Adrenal gland (tissue), 12 donors: ENCODE measurements around the gene FUT9. TPM values are rescaled to one million over a fixed set of nuclear protein-coding genes. Genes with fewer than 3 reads are reported as not detected.

Experiments used
- DNase-seq, 7 donors: peaks; one replicate each; pipeline ENCODE4 v3.0.0-alpha.2; 2019 to 2020
- H3K27ac ChIP-seq, 5 donors: fragments of 200-600 bp; sonication (generic) in 4 of 5; 1 replicate in 3 of 5; 2 replicates in 2 of 5; pipeline versions ENCODE4 v1.5.1 to v1.8.0; 2016 to 2020; ENCODE audit warnings: mild to moderate bottlenecking in 1 of 5
- H3K27me3 ChIP-seq: fragments of 200-600 bp; 2 replicates; pipeline ENCODE4 v1.8.0; 2021
- H3K36me3 ChIP-seq, 2 donors: fragments of 200-600 bp; replicated peaks in 1 of 2; 1 replicate in 1 of 2; 2 replicates in 1 of 2; pipeline versions ENCODE4 v1.5.1 to v1.8.0; 2018 to 2022
- H3K4me1 ChIP-seq, 2 donors: fragments of 200-600 bp; replicated peaks in 1 of 2; 1 replicate in 1 of 2; 2 replicates in 1 of 2; pipeline versions ENCODE4 v1.5.1 to v1.8.0; 2018 to 2021
- H3K4me3 ChIP-seq, 4 donors: fragments of 200-600 bp; sonication (generic) in 3 of 4; one replicate each; pipeline ENCODE4 v1.5.1; 2016 to 2018
- H3K9me3 ChIP-seq, 3 donors: fragments of 200-600 bp; sonication (generic) in 1 of 3; replicated peaks in 1 of 3; 1 replicate in 2 of 3; 2 replicates in 1 of 3; pipeline versions ENCODE4 v1.5.1 to v1.8.0; 2016 to 2021
- POLR2A ChIP-seq, 2 donors: fragments of 450-650 bp; IDR thresholded peaks; one replicate each; pipeline ENCODE4 v1.6.1; 2017; ENCODE audit warnings: antibody characterized with exemption in 2 of 2, mild to moderate bottlenecking in 2 of 2, moderate library complexity in 1 of 2
- WGBS, 4 donors: extraction: QIAGEN DNeasy Blood & Tissue Kit in 2 of 4; methylation state at CpG; one replicate each; pipeline versions ENCODE4 v1.1.5 to v1.1.7; 2013 to 2017; 5-methylcytosine and 5-hydroxymethylcytosine counted together
- intact Hi-C, 2 donors: fragments of 100-400 bp; cut with DNase I; formaldehyde crosslinking; loops; one replicate each; pipeline versions ENCODE4 v1.14.1 to v1.15.0; 2022 to 2023
- polyA plus RNA-seq, 3 donors: library from polyadenylated mRNA; stranded (reverse); fragments of 200-250 nt in 2 of 3; fragments of 350-450 nt in 1 of 3; fragmentation: Illumina TruSeq in 1 of 3; extraction: RNeasy Lipid Tissue Mini Kit (QIAGEN cat#74804) in 1 of 3; gene quantifications; one replicate each; pipeline ENCODE4 v1.2.3, GENCODE V29; 2013 to 2014
- total RNA-seq, 9 donors: library from RNA; depleted of rRNA in 4 of 9; stranded (reverse); fragments of >200 nt in 4 of 9; fragments of 120-200 nt in 1 of 9; fragmentation: NEBNext Ultra II Directional in 1 of 9; extraction: Animal tissue kit (Norgen Biotek cat#: 25700) in 1 of 9; gene quantifications; one replicate each; pipeline versions ENCODE4 v1.1.0 to v1.2.4, GENCODE V29; 2013 to 2023
- TF ChIP-seq, protein P1 (sequence below), 6 experiments: fragments of 450-650 bp in 4 of 6; fragments of 200-600 bp in 2 of 6; sonication (generic) in 1 of 6; IDR thresholded peaks; 1 replicate in 5 of 6; 2 replicates in 1 of 6; pipeline versions ENCODE4 v1.5.1 to v1.8.0; 2016 to 2021; ENCODE audit warnings: antibody characterized with exemption in 6 of 6, mild to moderate bottlenecking in 2 of 6, moderate library complexity in 1 of 6
- donor health status: healthy with polysubstance abuse.
- donor health status: Bipolar disorder and iron deficiency.
- donor health status: DM: yes; HTN: yes; CAD: no.
- donor health status: DM: no; HTN: no; CAD: no.
- donor health status: DM: no; HTN: no; CAD: no.
- donor health status: DM: yes; HTN: yes; CAD: no.

FUT9 gene
- total and polyA plus RNA-seq, 12 donors: 0.07 to 0.33 (median 0.27) TPM; not detected in 5

GRCh38 chr6:96156425-96156824 lies 140.7 kb downstream of the FUT9 start:
- no peak overlapping the region for H3K4me3 ChIP-seq
- TF ChIP-seq POLR2A (IDR thresholded peaks at IDR 0.05): no peak
- TF ChIP-seq, protein P1, sequence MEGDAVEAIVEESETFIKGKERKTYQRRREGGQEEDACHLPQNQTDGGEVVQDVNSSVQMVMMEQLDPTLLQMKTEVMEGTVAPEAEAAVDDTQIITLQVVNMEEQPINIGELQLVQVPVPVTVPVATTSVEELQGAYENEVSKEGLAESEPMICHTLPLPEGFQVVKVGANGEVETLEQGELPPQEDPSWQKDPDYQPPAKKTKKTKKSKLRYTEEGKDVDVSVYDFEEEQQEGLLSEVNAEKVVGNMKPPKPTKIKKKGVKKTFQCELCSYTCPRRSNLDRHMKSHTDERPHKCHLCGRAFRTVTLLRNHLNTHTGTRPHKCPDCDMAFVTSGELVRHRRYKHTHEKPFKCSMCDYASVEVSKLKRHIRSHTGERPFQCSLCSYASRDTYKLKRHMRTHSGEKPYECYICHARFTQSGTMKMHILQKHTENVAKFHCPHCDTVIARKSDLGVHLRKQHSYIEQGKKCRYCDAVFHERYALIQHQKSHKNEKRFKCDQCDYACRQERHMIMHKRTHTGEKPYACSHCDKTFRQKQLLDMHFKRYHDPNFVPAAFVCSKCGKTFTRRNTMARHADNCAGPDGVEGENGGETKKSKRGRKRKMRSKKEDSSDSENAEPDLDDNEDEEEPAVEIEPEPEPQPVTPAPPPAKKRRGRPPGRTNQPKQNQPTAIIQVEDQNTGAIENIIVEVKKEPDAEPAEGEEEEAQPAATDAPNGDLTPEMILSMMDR (IDR thresholded peaks at IDR 0.05): no peak
- intact Hi-C loops: no loop called here
- H3K9me3 ChIP-seq: no peaks in the 10 kb centered on the region
- no peaks in the 10 kb centered on the region for H3K27me3 ChIP-seq
- H3K4me1 ChIP-seq: no peaks in the 10 kb centered on the region
- 55 to 77% (median 69%) methylated on average over 4 of the region's 4 CpGs for WGBS, 4 donors
- H3K36me3 ChIP-seq: no peaks in the 10 kb centered on the region
- no peak overlapping the region for H3K27ac ChIP-seq
- no peak for DNase-seq

DNA sequence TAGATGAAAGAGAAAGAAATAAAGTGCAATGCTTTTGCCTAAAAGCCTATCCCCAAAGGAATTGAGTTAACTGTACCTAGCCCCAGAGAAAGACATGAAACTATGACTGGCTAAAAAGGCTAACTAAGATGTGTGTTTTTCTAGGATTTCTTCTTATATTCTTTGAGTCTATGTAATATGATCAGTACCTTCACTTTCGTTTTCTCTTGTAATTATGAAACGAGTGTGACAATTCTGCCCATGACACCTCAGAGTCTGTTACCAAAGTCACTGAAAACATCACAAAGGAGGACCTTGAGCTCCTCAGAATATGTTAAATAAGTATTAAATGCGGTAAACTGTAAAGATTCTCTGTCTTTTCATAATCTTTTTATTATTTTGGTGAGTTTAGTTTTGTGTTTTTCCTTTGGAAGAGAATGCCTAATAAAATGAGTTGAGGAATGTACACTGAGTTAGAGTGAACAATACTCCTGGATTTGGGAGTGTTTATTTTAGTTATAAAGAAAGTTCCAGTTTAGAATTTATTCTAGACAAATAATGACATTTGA lies 141.3 kb downstream of the FUT9 start:
- 28 to 56% (median 33%) methylated on average over 3 of the region's 3 CpGs for WGBS, 4 donors
- no peaks in the 10 kb centered on the region for H3K9me3 ChIP-seq
- no peaks in the 10 kb centered on the region for H3K36me3 ChIP-seq
- no peaks in the 10 kb centered on the region for H3K4me1 ChIP-seq
- peak overlapping the region in 1 of 4 donors; percentile 43 for H3K4me3 ChIP-seq
- no peak for DNase-seq
- no peak overlapping the region for H3K27ac ChIP-seq
- intact Hi-C loops: no loop called here
- no peaks in the 10 kb centered on the region for H3K27me3 ChIP-seq
- TF ChIP-seq, protein P1 (IDR thresholded peaks at IDR 0.05): no peak
- no peak for TF ChIP-seq POLR2A (IDR thresholded peaks at IDR 0.05)

- H3K9me3 ChIP-seq: no peaks in the 10 kb centered on the region
- WGBS, 4 donors: 18 to 30% (median 27%) methylated on average over 2 of the region's 2 CpGs
- no peaks in the 10 kb centered on the region for H3K27me3 ChIP-seq
- DNase-seq: no peak
- TF ChIP-seq POLR2A (IDR thresholded peaks at IDR 0.05): no peak
- TF ChIP-seq, protein P1 (IDR thresholded peaks at IDR 0.05): no peak
- no peak overlapping the region for H3K27ac ChIP-seq
- no peak overlapping the region for H3K4me3 ChIP-seq
- no peaks in the 10 kb centered on the region for H3K4me1 ChIP-seq
- no peaks in the 10 kb centered on the region for H3K36me3 ChIP-seq
- intact Hi-C loops: no loop called here
Observed at GRCh38 chr6:96162711-96163120, 146.9 kb downstream of the FUT9 start.

DNA sequence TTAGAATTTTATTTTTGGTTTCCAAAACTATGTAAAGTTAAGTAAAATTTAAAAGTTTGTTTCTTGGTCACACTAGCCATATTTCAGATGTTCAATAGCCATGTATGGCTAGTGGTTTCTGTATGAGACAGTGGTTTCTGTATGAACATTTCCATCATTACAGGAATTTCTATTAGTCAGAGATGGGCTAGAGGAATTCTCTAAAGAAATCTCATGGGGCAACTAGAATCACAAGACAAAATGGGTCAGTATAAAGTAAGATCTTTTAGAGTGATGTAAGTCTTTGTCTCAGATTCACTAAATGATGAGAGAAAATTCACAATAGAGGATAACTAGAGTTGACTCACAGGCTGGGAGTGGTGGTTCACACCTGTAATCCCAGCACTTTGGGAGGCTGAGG lies 149.0 kb downstream of the FUT9 start:
- no peaks in the 10 kb centered on the region for H3K27me3 ChIP-seq
- no peak overlapping the region for H3K4me3 ChIP-seq
- H3K27ac ChIP-seq: no peak overlapping the region
- no peaks in the 10 kb centered on the region for H3K4me1 ChIP-seq
- no peak for TF ChIP-seq POLR2A (IDR thresholded peaks at IDR 0.05)
- TF ChIP-seq, protein P1 (IDR thresholded peaks at IDR 0.05): no peak
- intact Hi-C loops: no loop called here
- no peaks in the 10 kb centered on the region for H3K9me3 ChIP-seq
- no peaks in the 10 kb centered on the region for H3K36me3 ChIP-seq
- DNase-seq: no peak
